Measurements from ENCODE around the gene TAF1B.
A peak's percentile ranks its signal among the peaks of the same experiment; 100 is the strongest.

Gene TAF1B

GRCh38 chr2:9808334-9809063 is 34.8 kb upstream of the TAF1B start:
- no peak for DNase-seq

GRCh38 chr2:9809064-9809356 is 34.3 kb upstream of the TAF1B start:
- DNase-seq: no peak

GRCh38 chr2:9809448-9810088 is 33.7 kb upstream of the TAF1B start:
- DNase-seq: no peak

- DNase-seq: no peak
These were observed 32.1 kb upstream of the TAF1B start for GRCh38 chr2:9811216-9811615.

GRCh38 chr2:9811679-9812511 is 31.4 kb upstream of the TAF1B start:
- DNase-seq: no peak

- no peak for DNase-seq
These were observed 30.3 kb upstream of the TAF1B start for GRCh38 chr2:9812945-9813311.

GRCh38 chr2:9813312-9814128 is 29.8 kb upstream of the TAF1B start:
- peak; percentile 67 for DNase-seq

GRCh38 chr2:9814129-9814868 is 29.0 kb upstream of the TAF1B start:
- DNase-seq: no peak

- no peak for DNase-seq
These were observed 28.2 kb upstream of the TAF1B start for GRCh38 chr2:9815076-9815475.

- DNase-seq: no peak
These were observed 27.4 kb upstream of the TAF1B start for GRCh38 chr2:9815844-9816279.

GRCh38 chr2:9818097-9818496 is 25.2 kb upstream of the TAF1B start:
- no peak for DNase-seq

GRCh38 chr2:9819551-9819950 is 23.7 kb upstream of the TAF1B start:
- DNase-seq: no peak

- DNase-seq: no peak
These were observed 23.0 kb upstream of the TAF1B start for GRCh38 chr2:9820020-9820973.

GRCh38 chr2:9821805-9822445 is 21.3 kb upstream of the TAF1B start:
- DNase-seq: no peak

GRCh38 chr2:9824441-9824840 is 18.8 kb upstream of the TAF1B start:
- DNase-seq: no peak

- DNase-seq: no peak
These were observed 18.1 kb upstream of the TAF1B start for GRCh38 chr2:9824956-9825720.

- no peak for DNase-seq
These were observed 17.1 kb upstream of the TAF1B start for GRCh38 chr2:9826208-9826607.

GRCh38 chr2:9830685-9831410 is 12.4 kb upstream of the TAF1B start:
- peak; percentile 19 for DNase-seq

- DNase-seq: no peak
These were observed 11.6 kb upstream of the TAF1B start for GRCh38 chr2:9831670-9832069.
